Measurements from ENCODE around the gene DTWD1. TPM values are rescaled to one million over a fixed set of nuclear protein-coding genes. Genes with fewer than 3 reads are reported as not detected.

DTWD1 gene
- total and polyA plus RNA-seq, 10 of the 15 experiments (the other 5 are each of a cell fraction or from before 2014, with no cell fraction given) = 13.9 to 32.0 (median 19.3) TPM

- Histone ChIP-seq H3K4me2 (ENCODE audit: control insufficient read depth, insufficient read depth) (no peak overlapping the region), H2AFZ (ENCODE audit: control insufficient read depth, low read depth, low read length) (no peak overlapping the region), H3K4me3 (no peak overlapping the region), H3K36me3 (ENCODE audit: control insufficient read depth in 2 of 2, insufficient read depth in 2 of 2, low read length in 1 of 2) (no peaks in the 10 kb centered on the region), H3K4me1 (ENCODE audit: control insufficient read depth, insufficient read depth, low read length) (no peaks in the 10 kb centered on the region), H3K9me3 (replicated peaks; ENCODE audit: control insufficient read depth, insufficient read depth, low read length) (no peaks in the 10 kb centered on the region; the same call in 2 of the 3 replicates), H4K20me1 (ENCODE audit: control insufficient read depth, insufficient read depth) (no peaks in the 10 kb centered on the region), H3K27ac (ENCODE audit: control insufficient read depth, insufficient read depth) (no peak overlapping the region), H3K27me3 (replicated peaks in 1 of 2; ENCODE audit: control insufficient read depth in 2 of 2, insufficient read depth in 2 of 2, low read length in 1 of 2) (no peaks in the 10 kb centered on the region), H3K9ac (ENCODE audit: control insufficient read depth, insufficient read depth, low read length) (no peak overlapping the region), H3K79me2 (ENCODE audit: control insufficient read depth, insufficient read depth, low read length) (no peaks in the 10 kb centered on the region)
- intact Hi-C loops (cut with micrococcal nuclease; ENCODE audit: unreplicated experiment) = no loop called here
- ATAC-seq = no peak
- ChIA-PET CTCF (no interaction called here), RAD21 (ENCODE audit: unreplicated experiment) (no interaction called here), SMC1A (ENCODE audit: uncharacterized antibody, unreplicated experiment) (no interaction called here), POLR2A (no interaction called here)
- in situ Hi-C loops (cut with MboI) = loop anchor here (25.0 kb wide), 1 partner anchor 1269 kb away; the partner anchor contains the start of gene DUT
- no peak for FAIRE-seq
- no peak for DNase-seq (ENCODE audit: low read depth, low spot score)
- no TSS peak for BruUV-seq (replicated peaks)
- TF ChIP-seq HDAC2 (IDR thresholded peaks at IDR 0.05) (no peak), SMARCA5 (IDR thresholded peaks at IDR 0.05) (no peak), BRCA1 (IDR thresholded peaks at IDR 0.05; ENCODE audit: low read depth, low read length) (no peak), FOS (IDR thresholded peaks at IDR 0.05; ENCODE audit: borderline replicate concordance, extremely low read depth, insufficient read length) (no peak), REST (IDR thresholded peaks at IDR 0.05; ENCODE audit: low read depth, low read length) (no peak), JUND (IDR thresholded peaks at IDR 0.05; ENCODE audit: low read depth, low read length) (no peak), PAX8 (IDR thresholded peaks at IDR 0.05) (no peak), BACH1 (IDR thresholded peaks at IDR 0.05; ENCODE audit: borderline replicate concordance) (no peak), SIN3A (IDR thresholded peaks at IDR 0.05; ENCODE audit: low read depth, low read length) (no peak), CBX5 (IDR thresholded peaks at IDR 0.05; ENCODE audit: low read depth) (no peak), SIX5 (IDR thresholded peaks at IDR 0.05; ENCODE audit: low read depth, low read length, severe bottlenecking) (no peak), NRF1 (conservative IDR thresholded peaks at IDR 0.05; ENCODE audit: low read depth, low read length) (no peak), SMAD5 (IDR thresholded peaks at IDR 0.05; ENCODE audit: low read depth) (no peak)
These were observed 14.3 kb upstream of the DTWD1 start for GRCh38 chr15:49606594-49606993.

Data from GM12878 (cell line).